Prostate gland (tissue), 2 donors: ENCODE data around the gene UBR4.

Experiments used
- POLR2A ChIP-seq: fragments of 450-650 bp; IDR thresholded peaks from one replicate; pipeline ENCODE4 v1.6.1; 2016; ENCODE audit warnings: antibody characterized with exemption, mild to moderate bottlenecking
- POLR2AphosphoS5 ChIP-seq: sonication (generic); formaldehyde crosslinking; IDR thresholded peaks from one replicate; pipeline ENCODE4 v1.6.1; 2017; ENCODE audit warnings: antibody characterized with exemption
- TF ChIP-seq, protein P1 (sequence below), 4 experiments: fragments of 200-600 bp in 2 of 4; fragments of 450-650 bp in 2 of 4; sonication (generic) in 2 of 4; IDR thresholded peaks; 1 replicate in 3 of 4; 2 replicates in 1 of 4; pipeline ENCODE4 v1.5.1; 2016 to 2019; ENCODE audit warnings: antibody characterized with exemption in 4 of 4, mild to moderate bottlenecking in 2 of 4, moderate library complexity in 2 of 4

DNA sequence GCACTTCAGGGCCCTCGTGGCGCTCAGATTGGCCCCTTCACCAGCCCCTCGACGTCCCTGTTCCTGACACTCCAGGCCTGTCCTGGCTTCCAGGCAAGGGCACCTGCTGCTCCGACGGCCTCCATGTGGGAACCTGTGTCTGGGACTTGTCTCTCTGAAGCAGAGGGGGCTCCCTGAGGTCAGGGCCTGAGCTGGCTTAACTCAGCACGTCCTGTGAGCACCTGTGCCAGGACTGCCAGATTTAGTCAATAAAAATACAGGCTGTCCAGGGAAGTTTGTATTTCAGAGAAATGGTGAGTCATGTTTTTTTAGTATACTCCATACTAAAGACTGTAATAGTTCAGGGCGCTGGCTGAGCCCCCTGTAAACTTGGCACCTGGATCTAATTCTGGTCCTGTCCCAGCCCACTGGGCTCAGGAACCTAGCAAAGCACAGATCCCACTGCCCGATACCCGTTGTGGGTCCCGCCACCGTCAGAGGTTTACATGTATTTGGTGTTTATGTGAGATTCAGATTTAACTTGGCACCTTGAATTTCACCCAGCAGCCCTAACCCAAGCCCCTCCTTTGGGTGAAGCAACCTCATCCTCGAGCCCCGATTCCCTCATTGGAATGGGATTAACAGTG lies 143.7 kb downstream of the UBR4 start:
- TF ChIP-seq, protein P1, sequence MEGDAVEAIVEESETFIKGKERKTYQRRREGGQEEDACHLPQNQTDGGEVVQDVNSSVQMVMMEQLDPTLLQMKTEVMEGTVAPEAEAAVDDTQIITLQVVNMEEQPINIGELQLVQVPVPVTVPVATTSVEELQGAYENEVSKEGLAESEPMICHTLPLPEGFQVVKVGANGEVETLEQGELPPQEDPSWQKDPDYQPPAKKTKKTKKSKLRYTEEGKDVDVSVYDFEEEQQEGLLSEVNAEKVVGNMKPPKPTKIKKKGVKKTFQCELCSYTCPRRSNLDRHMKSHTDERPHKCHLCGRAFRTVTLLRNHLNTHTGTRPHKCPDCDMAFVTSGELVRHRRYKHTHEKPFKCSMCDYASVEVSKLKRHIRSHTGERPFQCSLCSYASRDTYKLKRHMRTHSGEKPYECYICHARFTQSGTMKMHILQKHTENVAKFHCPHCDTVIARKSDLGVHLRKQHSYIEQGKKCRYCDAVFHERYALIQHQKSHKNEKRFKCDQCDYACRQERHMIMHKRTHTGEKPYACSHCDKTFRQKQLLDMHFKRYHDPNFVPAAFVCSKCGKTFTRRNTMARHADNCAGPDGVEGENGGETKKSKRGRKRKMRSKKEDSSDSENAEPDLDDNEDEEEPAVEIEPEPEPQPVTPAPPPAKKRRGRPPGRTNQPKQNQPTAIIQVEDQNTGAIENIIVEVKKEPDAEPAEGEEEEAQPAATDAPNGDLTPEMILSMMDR (IDR thresholded peaks at IDR 0.05) = no peak
- peak; percentile 12 for TF ChIP-seq POLR2A
- TF ChIP-seq POLR2AphosphoS5 = peak; percentile 80
